Tibial nerve (tissue), 4 donors: ENCODE results near the gene TMEM242. TPM values are rescaled to one million over a fixed set of nuclear protein-coding genes. Genes with fewer than 3 reads are reported as not detected.

Source experiments
- DNase-seq, 2 donors: peaks; one replicate each; pipeline ENCODE4 v3.0.0-alpha.2; 2019; ENCODE audit warnings: low spot score in 2 of 2
- H3K27ac ChIP-seq, 4 donors: fragments of 200-600 bp; sonication (generic) in 3 of 4; one replicate each; pipeline ENCODE4 v1.5.1; 2017 to 2019; ENCODE audit warnings: mild to moderate bottlenecking in 1 of 4
- H3K27me3 ChIP-seq, 2 donors: fragments of 200-600 bp; sonication (generic) in 1 of 2; one replicate each; pipeline versions ENCODE4 v1.5.1 to v1.6.0; 2017 to 2019
- H3K36me3 ChIP-seq, 3 donors: fragments of 200-600 bp; sonication (generic); one replicate each; pipeline ENCODE4 v1.5.1; 2018 to 2019
- H3K4me1 ChIP-seq, 4 donors: fragments of 200-600 bp; sonication (generic) in 3 of 4; one replicate each; pipeline ENCODE4 v1.5.1; 2017 to 2019
- H3K4me3 ChIP-seq, 4 donors: fragments of 200-600 bp; sonication (generic) in 3 of 4; one replicate each; pipeline ENCODE4 v1.5.1; 2017 to 2019; ENCODE audit warnings: mild to moderate bottlenecking in 1 of 4, moderate library complexity in 1 of 4
- H3K9me3 ChIP-seq, 4 donors: fragments of 200-600 bp; sonication (generic) in 3 of 4; one replicate each; pipeline ENCODE4 v1.5.1; 2017 to 2019
- EP300 ChIP-seq, 2 donors: sonication (generic); formaldehyde crosslinking; IDR thresholded peaks; one replicate each; pipeline ENCODE4 v1.6.1; 2017; ENCODE audit warnings: antibody characterized with exemption in 2 of 2, mild to moderate bottlenecking in 1 of 2
- POLR2A ChIP-seq, 2 donors: fragments of 450-650 bp; IDR thresholded peaks; one replicate each; pipeline ENCODE4 v1.6.1; 2017; ENCODE audit warnings: antibody characterized with exemption in 2 of 2, mild to moderate bottlenecking in 2 of 2, moderate library complexity in 2 of 2
- WGBS, 2 donors: methylation state at CpG; one replicate each; pipeline ENCODE4 v1.1.5; 2018; 5-methylcytosine and 5-hydroxymethylcytosine counted together
- total RNA-seq, 4 donors: library from RNA; depleted of rRNA; stranded (reverse); fragments of >200 nt; gene quantifications; one replicate each; pipeline ENCODE4 v1.1.0, GENCODE V29; 2016
- TF ChIP-seq, protein P1 (sequence below), 5 experiments: fragments of 200-600 bp in 3 of 5; fragments of 450-650 bp in 2 of 5; sonication (generic) in 3 of 5; IDR thresholded peaks; one replicate each; pipeline ENCODE4 v1.5.1; 2016 to 2019; ENCODE audit warnings: antibody characterized with exemption in 5 of 5, mild to moderate bottlenecking in 3 of 5, moderate library complexity in 2 of 5

Gene TMEM242
- total RNA-seq, 4 donors from 2014 or later: 4.9 to 8.2 (median 7.0) TPM

DNA sequence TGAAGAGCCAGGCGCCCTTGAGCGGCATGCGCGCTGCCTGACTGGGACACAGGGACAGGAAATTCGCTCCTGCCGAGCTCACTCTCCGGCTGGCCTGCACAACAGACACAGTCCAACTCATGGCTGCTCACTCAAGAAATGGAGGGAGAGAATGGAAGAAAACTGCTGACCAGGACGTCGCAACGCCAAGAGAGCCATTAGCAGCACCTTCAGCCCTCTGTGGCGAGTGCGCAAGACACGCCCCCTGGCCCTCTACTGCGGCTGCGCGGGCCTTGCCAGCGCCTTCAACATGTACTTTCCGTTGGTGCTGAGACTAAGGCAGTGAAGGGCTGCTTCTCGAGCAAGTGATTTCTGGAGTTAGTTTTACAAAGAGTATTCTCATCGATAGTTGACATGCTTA, 23.3 kb downstream of the TMEM242 start:
- Histone ChIP-seq H3K9me3 (no peaks in the 10 kb centered on the region), H3K4me1 (peaks cover 0 to 20% (median 3%) of the 10 kb centered on the region in 4 donors), H3K27ac (no peak overlapping the region), H3K27me3 (no peaks in the 10 kb centered on the region), H3K4me3 (no peak overlapping the region), H3K36me3 (peaks cover 0 to 11% (median 0%) of the 10 kb centered on the region in 3 donors)
- WGBS, 2 donors: 97 to 99% methylated on average over 20 of the region's 20 CpGs
- TF ChIP-seq EP300 (IDR thresholded peaks at IDR 0.05) (no peak), POLR2A (IDR thresholded peaks at IDR 0.05) (no peak)
- TF ChIP-seq, protein P1, sequence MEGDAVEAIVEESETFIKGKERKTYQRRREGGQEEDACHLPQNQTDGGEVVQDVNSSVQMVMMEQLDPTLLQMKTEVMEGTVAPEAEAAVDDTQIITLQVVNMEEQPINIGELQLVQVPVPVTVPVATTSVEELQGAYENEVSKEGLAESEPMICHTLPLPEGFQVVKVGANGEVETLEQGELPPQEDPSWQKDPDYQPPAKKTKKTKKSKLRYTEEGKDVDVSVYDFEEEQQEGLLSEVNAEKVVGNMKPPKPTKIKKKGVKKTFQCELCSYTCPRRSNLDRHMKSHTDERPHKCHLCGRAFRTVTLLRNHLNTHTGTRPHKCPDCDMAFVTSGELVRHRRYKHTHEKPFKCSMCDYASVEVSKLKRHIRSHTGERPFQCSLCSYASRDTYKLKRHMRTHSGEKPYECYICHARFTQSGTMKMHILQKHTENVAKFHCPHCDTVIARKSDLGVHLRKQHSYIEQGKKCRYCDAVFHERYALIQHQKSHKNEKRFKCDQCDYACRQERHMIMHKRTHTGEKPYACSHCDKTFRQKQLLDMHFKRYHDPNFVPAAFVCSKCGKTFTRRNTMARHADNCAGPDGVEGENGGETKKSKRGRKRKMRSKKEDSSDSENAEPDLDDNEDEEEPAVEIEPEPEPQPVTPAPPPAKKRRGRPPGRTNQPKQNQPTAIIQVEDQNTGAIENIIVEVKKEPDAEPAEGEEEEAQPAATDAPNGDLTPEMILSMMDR (IDR thresholded peaks at IDR 0.05): no peak
- DNase-seq: no peak

DNA sequence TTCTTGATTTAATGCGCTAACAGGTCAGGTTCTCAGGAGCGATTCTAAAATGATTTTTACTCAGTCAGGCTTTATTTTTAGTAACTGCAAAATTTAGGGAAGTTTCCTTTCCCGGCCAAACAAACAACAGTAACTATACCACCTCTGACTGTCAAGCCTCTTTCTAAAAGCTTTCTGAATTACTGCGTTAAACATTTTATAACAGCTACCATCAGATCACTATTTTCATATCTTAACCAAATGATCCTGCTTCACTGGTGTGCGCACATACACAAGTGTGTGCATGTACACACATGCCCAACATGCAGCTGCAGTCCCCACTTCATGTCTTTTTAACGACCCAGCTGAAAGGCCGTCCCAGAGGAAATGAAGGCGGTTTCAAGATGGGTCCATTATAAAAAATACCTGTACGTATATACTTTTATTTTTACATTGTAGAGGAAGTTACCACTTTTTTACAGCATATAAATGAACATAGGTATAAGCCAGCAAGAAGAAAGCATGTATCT, 25.0 kb downstream of the TMEM242 start:
- TF ChIP-seq POLR2A (IDR thresholded peaks at IDR 0.05): no peak
- 74 to 82% methylated on average over 9 of the region's 9 CpGs for WGBS, 2 donors

DNA sequence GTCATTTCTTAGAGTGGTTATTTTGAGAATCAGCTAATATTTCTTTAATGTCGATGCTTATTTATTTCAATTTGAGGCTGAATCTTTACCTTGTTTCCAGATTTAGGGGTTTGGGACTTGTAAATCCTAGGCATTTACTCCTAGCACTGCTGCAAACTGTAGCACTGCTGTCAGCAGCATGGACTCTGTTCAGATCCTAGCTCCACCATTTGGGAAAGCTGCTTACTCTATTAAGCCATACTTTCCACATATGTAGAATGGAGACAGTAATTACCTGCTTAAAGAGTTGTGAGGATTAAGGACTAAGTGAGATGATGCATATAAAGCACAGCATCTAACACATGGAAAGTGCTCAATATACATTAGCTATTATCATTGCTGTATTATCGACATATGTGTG, 28.7 kb downstream of the TMEM242 start:
- Histone ChIP-seq H3K36me3 (peaks cover 0 to 34% (median 3%) of the 10 kb centered on the region in 3 donors), H3K27me3 (no peaks in the 10 kb centered on the region), H3K9me3 (no peaks in the 10 kb centered on the region), H3K4me3 (no peak overlapping the region), H3K27ac (no peak overlapping the region), H3K4me1 (no peaks in the 10 kb centered on the region)
- TF ChIP-seq, protein P1 (IDR thresholded peaks at IDR 0.05): no peak
- no peak for TF ChIP-seq EP300 (IDR thresholded peaks at IDR 0.05)
- TF ChIP-seq POLR2A (IDR thresholded peaks at IDR 0.05): no peak
- 75 to 100% methylated on average over 2 of the region's 2 CpGs for WGBS, 2 donors
- DNase-seq: no peak

More for the DNA sequence above, 25.0 kb downstream of the TMEM242 start:
- no peak overlapping the region for H3K27ac ChIP-seq
- no peaks in the 10 kb centered on the region for H3K9me3 ChIP-seq
- H3K4me1 ChIP-seq: peaks cover 0 to 7% (median 0%) of the 10 kb centered on the region in 4 donors
- no peak for DNase-seq
- no peaks in the 10 kb centered on the region for H3K27me3 ChIP-seq
- peaks cover 0 to 11% (median 0%) of the 10 kb centered on the region in 3 donors for H3K36me3 ChIP-seq
- H3K4me3 ChIP-seq: no peak overlapping the region

DNA sequence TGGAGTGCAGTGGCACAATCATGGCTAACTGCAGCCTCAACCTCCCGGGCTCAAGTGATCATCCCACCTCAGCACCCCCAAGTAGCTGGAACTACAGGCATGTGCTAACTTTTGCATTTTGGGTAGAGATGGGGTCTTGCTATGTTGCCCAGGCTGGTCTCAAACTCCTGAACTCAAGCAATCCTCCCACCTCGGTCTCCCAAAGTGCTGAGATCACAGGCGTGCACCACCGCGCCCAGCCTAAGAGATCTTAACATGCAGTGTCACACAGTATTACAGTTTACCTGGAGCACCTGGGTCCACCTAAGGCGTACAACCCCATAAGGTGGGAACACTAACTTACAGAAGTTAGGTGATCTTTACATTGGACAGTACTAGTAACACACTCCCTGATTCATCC, 29.5 kb downstream of the TMEM242 start:
- peaks cover 0 to 34% (median 3%) of the 10 kb centered on the region in 3 donors for H3K36me3 ChIP-seq
- no peaks in the 10 kb centered on the region for H3K4me1 ChIP-seq
- no peak for DNase-seq
- no peaks in the 10 kb centered on the region for H3K27me3 ChIP-seq
- TF ChIP-seq, protein P1 (IDR thresholded peaks at IDR 0.05): no peak
- TF ChIP-seq EP300 (IDR thresholded peaks at IDR 0.05) (no peak), POLR2A (IDR thresholded peaks at IDR 0.05) (no peak)
- no peaks in the 10 kb centered on the region for H3K9me3 ChIP-seq
- no peak overlapping the region for H3K4me3 ChIP-seq
- WGBS, 2 donors: 87 to 99% methylated on average over 6 of the region's 6 CpGs
- no peak overlapping the region for H3K27ac ChIP-seq

DNA sequence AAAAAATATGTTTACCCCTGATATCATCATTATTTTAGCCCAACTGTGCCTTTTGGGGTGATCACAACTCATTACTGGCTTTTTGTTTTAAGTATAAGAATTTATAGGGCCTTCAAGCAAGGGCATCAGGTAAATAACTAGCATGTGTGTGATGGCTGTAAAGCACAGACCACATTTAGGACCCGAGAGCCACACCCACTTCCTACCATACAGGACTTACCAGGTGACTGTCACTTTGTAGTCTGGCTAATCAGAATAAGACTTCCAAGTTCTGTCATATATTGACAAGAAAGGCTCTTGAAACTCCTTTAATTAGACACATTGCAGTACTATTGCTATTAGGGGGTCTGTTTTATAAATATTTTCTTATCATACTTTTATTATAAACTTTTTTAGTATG, 31.1 kb downstream of the TMEM242 start:
- no peak for DNase-seq
- H3K4me3 ChIP-seq: no peak overlapping the region
- TF ChIP-seq EP300 (IDR thresholded peaks at IDR 0.05) (no peak), POLR2A (IDR thresholded peaks at IDR 0.05) (no peak)
- TF ChIP-seq, protein P1 (IDR thresholded peaks at IDR 0.05): no peak
- H3K36me3 ChIP-seq: peaks cover 0 to 45% (median 3%) of the 10 kb centered on the region in 3 donors
- H3K9me3 ChIP-seq: no peaks in the 10 kb centered on the region
- no peaks in the 10 kb centered on the region for H3K27me3 ChIP-seq
- WGBS, 2 donors: 83 to 96% methylated on average over 1 of the region's 1 CpG
- no peaks in the 10 kb centered on the region for H3K4me1 ChIP-seq
- no peak overlapping the region for H3K27ac ChIP-seq
